Measurements from ENCODE around the gene FBXW5.

DNA sequence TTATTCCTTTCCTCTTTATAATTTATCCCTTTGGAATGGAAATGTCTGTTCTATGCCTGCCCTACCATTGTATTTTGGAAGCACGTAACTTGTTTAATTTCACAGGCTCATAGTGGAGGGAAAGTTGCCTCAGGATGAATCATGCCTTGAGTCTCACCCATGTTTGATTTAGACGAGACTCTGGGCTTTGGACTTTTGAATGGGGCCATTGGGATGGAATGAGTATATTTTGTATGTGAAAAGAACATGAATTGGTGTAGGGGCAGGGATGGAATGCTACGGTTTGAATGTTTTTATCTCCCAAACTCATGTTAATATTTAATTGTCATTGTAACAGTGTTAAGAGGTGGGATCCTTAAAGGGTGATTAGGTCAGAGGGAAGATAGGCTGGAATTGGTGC, 10.3 kb downstream of the FBXW5 start:
- TF ChIP-seq, protein P1, sequence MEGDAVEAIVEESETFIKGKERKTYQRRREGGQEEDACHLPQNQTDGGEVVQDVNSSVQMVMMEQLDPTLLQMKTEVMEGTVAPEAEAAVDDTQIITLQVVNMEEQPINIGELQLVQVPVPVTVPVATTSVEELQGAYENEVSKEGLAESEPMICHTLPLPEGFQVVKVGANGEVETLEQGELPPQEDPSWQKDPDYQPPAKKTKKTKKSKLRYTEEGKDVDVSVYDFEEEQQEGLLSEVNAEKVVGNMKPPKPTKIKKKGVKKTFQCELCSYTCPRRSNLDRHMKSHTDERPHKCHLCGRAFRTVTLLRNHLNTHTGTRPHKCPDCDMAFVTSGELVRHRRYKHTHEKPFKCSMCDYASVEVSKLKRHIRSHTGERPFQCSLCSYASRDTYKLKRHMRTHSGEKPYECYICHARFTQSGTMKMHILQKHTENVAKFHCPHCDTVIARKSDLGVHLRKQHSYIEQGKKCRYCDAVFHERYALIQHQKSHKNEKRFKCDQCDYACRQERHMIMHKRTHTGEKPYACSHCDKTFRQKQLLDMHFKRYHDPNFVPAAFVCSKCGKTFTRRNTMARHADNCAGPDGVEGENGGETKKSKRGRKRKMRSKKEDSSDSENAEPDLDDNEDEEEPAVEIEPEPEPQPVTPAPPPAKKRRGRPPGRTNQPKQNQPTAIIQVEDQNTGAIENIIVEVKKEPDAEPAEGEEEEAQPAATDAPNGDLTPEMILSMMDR (conservative IDR thresholded peaks at IDR 0.05; ENCODE audit: low read length), result no peak
- TF ChIP-seq EZH2phosphoT487 (IDR thresholded peaks at IDR 0.05; ENCODE audit: borderline replicate concordance, low read depth, low read length), result no peak
